Bone marrow (tissue), 2 donors: ENCODE measurements around the gene DPP9.
A peak's percentile ranks its signal among the peaks of the same experiment; 100 is the strongest.
"Not testable (repeated sequence)": the region's sequence is repeated elsewhere in the genome, so short reads cannot be mapped to it uniquely, and the experiment has no call there.

Experiments used
- DNase-seq, 2 donors: peaks; one replicate each; lab custom pipeline; 2025; lab: John Stamatoyannopoulos, UW

DPP9 gene

GRCh38 chr19:4687396-4687795 is 36.2 kb downstream of the DPP9 start:
- DNase-seq = no peak

- DNase-seq = no peak
Measured at GRCh38 chr19:4686700-4687099, 36.9 kb downstream of the DPP9 start.

GRCh38 chr19:4684312-4685095 is 39.1 kb downstream of the DPP9 start:
- no peak for DNase-seq

- no peak for DNase-seq
Measured at GRCh38 chr19:4682417-4683200, 41.0 kb downstream of the DPP9 start.

- DNase-seq = not testable (repeated sequence)
Measured at GRCh38 chr19:4680021-4680420, 43.6 kb downstream of the DPP9 start.

- no peak for DNase-seq
Measured at GRCh38 chr19:4678881-4679790, 44.5 kb downstream of the DPP9 start.

- DNase-seq = no peak
Measured at GRCh38 chr19:4676955-4677731, 46.5 kb downstream of the DPP9 start.

- DNase-seq = no peak
Measured at GRCh38 chr19:4675346-4675745, 48.3 kb downstream of the DPP9 start.

- no peak for DNase-seq
Measured at GRCh38 chr19:4673726-4674125, 49.9 kb downstream of the DPP9 start.

GRCh38 chr19:4673216-4673615 is 50.4 kb downstream of the DPP9 start:
- no peak for DNase-seq

- no peak for DNase-seq
Measured at GRCh38 chr19:4671185-4671851, 52.3 kb downstream of the DPP9 start.

GRCh38 chr19:4669723-4670480 is 53.7 kb downstream of the DPP9 start, which contains the start of gene MYDGF:
Gene MYDGF (minus strand): TSS chr19:4670342. CDS start chr19:4670334, 8 bp downstream.
- peak; percentile 80 to 83 for DNase-seq

- DNase-seq = no peak
Measured at GRCh38 chr19:4664642-4665041, 59.0 kb downstream of the DPP9 start.

GRCh38 chr19:4662812-4663211 is 60.8 kb downstream of the DPP9 start:
- no peak for DNase-seq

GRCh38 chr19:4662020-4662695 is 61.5 kb downstream of the DPP9 start:
- DNase-seq = no peak

GRCh38 chr19:4660993-4661392 is 62.6 kb downstream of the DPP9 start:
- DNase-seq = no peak

GRCh38 chr19:4660181-4660791 is 63.4 kb downstream of the DPP9 start:
- peak in 1 of 2 donors; percentile 18 for DNase-seq

GRCh38 chr19:4657835-4658234 is 65.8 kb downstream of the DPP9 start:
- no peak for DNase-seq

- no peak for DNase-seq
Measured at GRCh38 chr19:4657262-4657661, 66.4 kb downstream of the DPP9 start.
